Lung (tissue), 12 donors: ENCODE data around the gene LGALS16. TPM values are rescaled to one million over a fixed set of nuclear protein-coding genes. Genes with fewer than 3 reads are reported as not detected.

Experiments
- ATAC-seq: fragments of 200-7000 bp; cut with Tn5 transposase; one replicate; pipeline ENCODE4 v1.9.1; 2020; ENCODE audit warnings: moderate number of reproducible peaks; ENCODE audit not compliant: insufficient read depth, low FRiP score
- DNase-seq, 3 donors: peaks; one replicate each; pipeline ENCODE4 v3.0.0-alpha.2; 2013 to 2017
- H3K27ac ChIP-seq, 2 donors: one replicate each; pipeline ENCODE4 v1.5.1; 2013; ENCODE audit warnings: mild to moderate bottlenecking in 2 of 2, moderate library complexity in 2 of 2, control low read depth in 1 of 2, inconsistent platforms in 1 of 2, low read depth in 1 of 2, low read length in 1 of 2
- H3K27me3 ChIP-seq, 3 donors: one replicate each; pipeline ENCODE4 v1.5.1; 2013; ENCODE audit warnings: low read length in 2 of 3; ENCODE audit not compliant: control insufficient read depth in 3 of 3, insufficient read depth in 3 of 3
- H3K36me3 ChIP-seq, 4 donors: one replicate each; pipeline ENCODE4 v1.5.1; 2013; ENCODE audit warnings: low read length in 4 of 4, mild to moderate bottlenecking in 1 of 4, moderate library complexity in 1 of 4; ENCODE audit not compliant: control insufficient read depth in 4 of 4, insufficient read depth in 4 of 4
- H3K4me1 ChIP-seq, 5 donors: one replicate each; pipeline ENCODE4 v1.5.1; 2013; ENCODE audit warnings: low read length in 5 of 5, mild to moderate bottlenecking in 2 of 5, moderate library complexity in 1 of 5; ENCODE audit not compliant: control insufficient read depth in 5 of 5, insufficient read depth in 5 of 5
- H3K4me3 ChIP-seq: one replicate; pipeline ENCODE4 v1.5.1; 2013; ENCODE audit warnings: mild to moderate bottlenecking, control low read depth, moderate library complexity
- H3K9ac ChIP-seq, 2 donors: one replicate each; pipeline ENCODE4 v1.5.1; 2013; ENCODE audit warnings: low read length in 2 of 2, control low read depth in 1 of 2; ENCODE audit not compliant: insufficient read depth in 1 of 2
- H3K9me3 ChIP-seq, 4 donors: one replicate each; pipeline ENCODE4 v1.5.1; 2013; ENCODE audit warnings: low read length in 3 of 4, mild to moderate bottlenecking in 1 of 4, moderate library complexity in 1 of 4; ENCODE audit not compliant: control insufficient read depth in 4 of 4, insufficient read depth in 3 of 4
- CTCF ChIP-seq: IDR thresholded peaks from 2 replicates; pipeline ENCODE4 v1.5.1; 2012; ENCODE audit warnings: mild to moderate bottlenecking; ENCODE audit errors: control extremely low read depth, extremely low read depth
- WGBS, 2 donors: extraction: QIAGEN DNeasy Blood & Tissue Kit; methylation state at CpG; one replicate each; pipeline ENCODE4 v1.1.7; 2013; 5-methylcytosine and 5-hydroxymethylcytosine counted together
- polyA plus RNA-seq, 2 donors: library from polyadenylated mRNA; stranded (reverse); fragments of 200-250 nt; gene quantifications; one replicate each; pipeline ENCODE4 v1.2.1, GENCODE V29; 2013
- total RNA-seq, 2 donors: library from RNA; depleted of rRNA in 1 of 2; stranded (reverse); fragments of >200 nt in 1 of 2; gene quantifications; one replicate each; pipeline ENCODE4 v1.2.1, GENCODE V29; 2014 to 2021
- donor health status: control.
- donor health status: control.
- donor health status: Bipolar disorder and iron deficiency.
- donor health status: healthy.
- donor health status: DM: yes; HTN: yes; CAD: no.

The LGALS16 gene
- total and polyA plus RNA-seq, 4 donors, result not detected

- Histone ChIP-seq H3K9ac (no peak overlapping the region), H3K9me3 (no peaks in the 10 kb centered on the region), H3K4me3 (no peak overlapping the region), H3K36me3 (no peaks in the 10 kb centered on the region), H3K4me1 (no peaks in the 10 kb centered on the region), H3K27ac (no peak overlapping the region), H3K27me3 (no peaks in the 10 kb centered on the region)
- no peak for TF ChIP-seq CTCF
- ATAC-seq (no peak), DNase-seq (no peak)
- WGBS, 2 donors, result 73 to 77% methylated on average over 4 of the region's 4 CpGs
Observed at GRCh38 chr19:39631178-39631577, 24.5 kb upstream of the LGALS16 start.

DNA sequence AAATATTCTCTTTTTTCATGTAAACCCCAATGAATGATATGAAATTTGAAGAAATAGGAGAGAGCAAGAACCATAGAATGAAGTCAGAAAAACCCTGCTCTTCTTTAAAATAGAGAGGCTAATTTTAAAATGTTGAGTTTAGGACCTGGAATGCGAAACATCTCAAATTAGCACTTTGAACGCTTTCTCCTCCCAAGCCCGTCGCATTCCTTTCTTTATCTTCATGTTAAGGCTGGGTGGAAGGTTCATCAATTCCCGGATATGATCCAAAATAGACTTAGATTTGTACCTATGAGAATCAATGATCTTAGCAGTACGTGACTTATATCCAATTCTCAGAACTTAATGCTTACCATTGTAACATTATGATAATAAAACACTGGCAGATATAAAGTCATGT is 24.1 kb upstream of the LGALS16 start:
- ATAC-seq (no peak), DNase-seq (no peak)
- no peaks in the 10 kb centered on the region for H3K4me1 ChIP-seq
- no peaks in the 10 kb centered on the region for H3K9me3 ChIP-seq
- no peak overlapping the region for H3K27ac ChIP-seq
- H3K9ac ChIP-seq, result no peak overlapping the region
- WGBS, 2 donors, result 65 to 68% methylated on average over 6 of the region's 6 CpGs
- H3K4me3 ChIP-seq, result no peak overlapping the region
- no peak for TF ChIP-seq CTCF
- H3K27me3 ChIP-seq, result no peaks in the 10 kb centered on the region
- no peaks in the 10 kb centered on the region for H3K36me3 ChIP-seq

GRCh38 chr19:39637891-39638290 is 17.8 kb upstream of the LGALS16 start:
- H3K27ac ChIP-seq, result no peak overlapping the region

More at GRCh38 chr19:39637891-39638290, 17.8 kb upstream of the LGALS16 start:
- no peak for ATAC-seq
- Histone ChIP-seq H3K4me3 (no peak overlapping the region), H3K27me3 (no peaks in the 10 kb centered on the region), H3K4me1 (no peaks in the 10 kb centered on the region), H3K36me3 (no peaks in the 10 kb centered on the region), H3K9me3 (peaks cover 0 to 3% (median 0%) of the 10 kb centered on the region in 4 donors), H3K9ac (no peak overlapping the region)
- no peak for DNase-seq
- no peak for TF ChIP-seq CTCF
- WGBS, 2 donors, result 67 to 72% methylated on average over 4 of the region's 4 CpGs
